HL-60 (cell line): ENCODE data around the gene CERKL.
A peak's percentile ranks its signal among the peaks of the same experiment; 100 is the strongest.

Experiments
- DNase-seq, 2 experiments: peaks; one replicate each; pipeline ENCODE4 v3.0.0-alpha.2; 2010 to 2020; ENCODE audit warnings: low read depth in 1 of 2, low spot score in 1 of 2
- H3K27ac ChIP-seq: fragments of 250-450 bp; sonication (Bioruptor Pico); replicated peaks from 2 replicates; pipeline ENCODE4 v1.5.1; 2020; ENCODE audit warnings: mild to moderate bottlenecking, moderate library complexity
- H3K27me3 ChIP-seq: fragments of 250-450 bp; sonication (Bioruptor Pico); 2 replicates; pipeline ENCODE4 v1.5.1; 2021; ENCODE audit warnings: mild to moderate bottlenecking, moderate library complexity; ENCODE audit not compliant: insufficient read depth, poor library complexity, severe bottlenecking
- H3K4me3 ChIP-seq: replicated peaks from 2 replicates; pipeline ENCODE4 v1.5.1; 2011; ENCODE audit warnings: mild to moderate bottlenecking, control low read depth, low read length; ENCODE audit not compliant: insufficient read depth
- CTCF ChIP-seq: IDR thresholded peaks from one replicate; pipeline ENCODE4 v1.5.1; 2011; ENCODE audit warnings: low read length, control low read depth, inconsistent platforms; ENCODE audit not compliant: insufficient read depth
- GABPA ChIP-seq: IDR thresholded peaks from 2 replicates; pipeline ENCODE4 v1.6.1; 2012; ENCODE audit warnings: low read depth
- POLR2AphosphoS5 ChIP-seq: IDR thresholded peaks from 2 replicates; pipeline ENCODE4 v1.6.1; 2012; ENCODE audit warnings: low read depth
- REST ChIP-seq: IDR thresholded peaks from 2 replicates; pipeline ENCODE4 v1.6.1; 2012; ENCODE audit warnings: low read depth; ENCODE audit not compliant: insufficient replicate concordance
- SPI1 ChIP-seq: IDR thresholded peaks from 2 replicates; pipeline ENCODE4 v1.6.1; 2012; ENCODE audit warnings: low read depth, mild to moderate bottlenecking, borderline replicate concordance

CERKL gene

GRCh38 chr2:181678861-181679543 is 22.1 kb upstream of the CERKL start:
- DNase-seq: no peak
- TF ChIP-seq POLR2AphosphoS5 (no peak), SPI1 (no peak), REST (no peak), GABPA (no peak), CTCF (no peak)
- Histone ChIP-seq H3K4me3 (no peak overlapping the region), H3K27me3 (peaks cover 59% of the 10 kb centered on the region), H3K27ac (no peak overlapping the region)

- H3K27me3 ChIP-seq: peaks cover 52% of the 10 kb centered on the region
- DNase-seq: peak in 1 of 2 experiments; percentile 59
These were observed 21.1 kb upstream of the CERKL start for GRCh38 chr2:181677912-181678586.

More at GRCh38 chr2:181677912-181678586, 21.1 kb upstream of the CERKL start:
- no peak for TF ChIP-seq POLR2AphosphoS5
- TF ChIP-seq GABPA: no peak
- no peak for TF ChIP-seq CTCF
- no peak for TF ChIP-seq SPI1
- TF ChIP-seq REST: peak; percentile 100
- H3K4me3 ChIP-seq: no peak overlapping the region
- H3K27ac ChIP-seq: no peak overlapping the region
